K562 (cell line): ENCODE results near the gene MYRFL. TPM values are rescaled to one million over a fixed set of nuclear protein-coding genes. Genes with fewer than 3 reads are reported as not detected.

Experiments used
- ATAC-seq: fragments of 200-7000 bp; cut with Tn5 transposase; 3 replicates; pipeline ENCODE4 v1.9.1; 2020; ENCODE audit warnings: moderate library complexity
- BruUV-seq: library from RNA; stranded (reverse); fragments of 400-500 nt; replicated peaks from 2 replicates; lab custom pipeline; 2021; lab: Mats Ljungman, UMichigan
- CTCF ChIA-PET: fragments of 300-600 bp; formaldehyde crosslinking; extraction: SDS; loops from one replicate; lab custom pipeline; 2021; ENCODE audit warnings: low intra/inter-chr PET ratio; lab: Yijun Ruan, JAX
- POLR2A ChIA-PET: fragments of 300-600, 350-650 bp; sonication (Branson Sonifier 250); formaldehyde crosslinking; extraction: SDS; loops from one replicate; lab custom pipeline; 2021; ENCODE audit warnings: antibody characterized with exemption, inconsistent platforms; lab: Yijun Ruan, JAX
- DNase-seq, 4 experiments: peaks; one replicate each; pipeline versions ENCODE4 v3.0.0 to v3.0.0-alpha.2; 2011 to 2018; ENCODE audit warnings: low spot score in 3 of 4, mixed read lengths in 3 of 4; ENCODE audit errors: extremely low read depth in 1 of 4
- FAIRE-seq: peaks from 2 replicates; lab custom pipeline; 2011; peaks lifted over from hg19 to GRCh38; lab: Jason Lieb, UNC
- H2AFZ ChIP-seq: 2 replicates; pipeline ENCODE4 v1.6.0; 2011; ENCODE audit warnings: low read depth, low read length, control low read depth, inconsistent platforms
- H3K27ac ChIP-seq: fragments of 200-600 bp; 3 replicates; pipeline ENCODE4 v1.8.0; 2011; ENCODE audit warnings: low read depth, mild to moderate bottlenecking, control low read depth, inconsistent platforms, low read length, moderate library complexity, mixed read lengths; ENCODE audit errors: extremely low read depth
- H3K27me3 ChIP-seq, 2 experiments: fragments of 300-600 bp in 1 of 2; 2 replicates in 1 of 2; 3 replicates in 1 of 2; pipeline versions ENCODE4 v1.6.0 to v1.8.0; 2011; ENCODE audit warnings: inconsistent platforms in 2 of 2, low read length in 2 of 2, mild to moderate bottlenecking in 1 of 2, mixed read lengths in 1 of 2, moderate library complexity in 1 of 2; ENCODE audit not compliant: control insufficient read depth in 2 of 2, insufficient read depth in 2 of 2
- H3K36me3 ChIP-seq: fragments of 300-600 bp; 3 replicates; pipeline ENCODE4 v1.8.0; 2011; ENCODE audit warnings: mild to moderate bottlenecking, low read length, inconsistent platforms; ENCODE audit not compliant: control insufficient read depth, insufficient read depth
- H3K4me1 ChIP-seq, 2 experiments: fragments of 200-600 bp in 1 of 2; replicated peaks in 1 of 2; 2 replicates in 1 of 2; 3 replicates in 1 of 2; pipeline versions ENCODE4 v1.5.1 to v1.8.0; 2011; ENCODE audit warnings: inconsistent platforms in 2 of 2, low read length in 2 of 2, mild to moderate bottlenecking in 1 of 2, mixed read lengths in 1 of 2, moderate library complexity in 1 of 2; ENCODE audit not compliant: control insufficient read depth in 2 of 2, insufficient read depth in 2 of 2
- H3K4me2 ChIP-seq: 2 replicates; pipeline ENCODE4 v1.6.1; 2011; ENCODE audit warnings: low read length, control low read depth, inconsistent platforms, mixed read lengths; ENCODE audit not compliant: insufficient read depth
- H3K4me3 ChIP-seq: fragments of 200-600 bp; sonication (generic), shearing (Covaris generic); 2 replicates; pipeline ENCODE4 v1.5.1; 2016; ENCODE audit warnings: control low read depth, inconsistent platforms
- H3K79me2 ChIP-seq: fragments of 200-600 bp; 3 replicates; pipeline ENCODE4 v1.8.0; 2011; ENCODE audit warnings: low read length, inconsistent platforms; ENCODE audit not compliant: control insufficient read depth, insufficient read depth
- H3K9ac ChIP-seq, 2 experiments: 2 replicates each; pipeline versions ENCODE4 v1.6.0 to v1.6.1; 2011; ENCODE audit warnings: low read depth in 2 of 2, low read length in 2 of 2, control low read depth in 1 of 2, inconsistent platforms in 1 of 2, mild to moderate bottlenecking in 1 of 2, mixed read lengths in 1 of 2; ENCODE audit not compliant: insufficient read depth in 1 of 2
- H3K9me1 ChIP-seq: one replicate; pipeline ENCODE4 v1.6.0; 2011; ENCODE audit warnings: inconsistent platforms, mild to moderate bottlenecking, low read length, moderate library complexity; ENCODE audit not compliant: control insufficient read depth, insufficient read depth
- H3K9me3 ChIP-seq: replicated peaks from 2 replicates; pipeline ENCODE4 v1.5.1; 2011; ENCODE audit warnings: low read depth, low read length, inconsistent platforms; ENCODE audit not compliant: control insufficient read depth, insufficient read depth
- H4K20me1 ChIP-seq: replicated peaks from 2 replicates; pipeline ENCODE4 v1.6.1; 2011; ENCODE audit warnings: low read length, inconsistent platforms, mixed read lengths; ENCODE audit not compliant: control insufficient read depth, insufficient read depth
- CBX3 ChIP-seq, 2 experiments: IDR thresholded peaks; 1 replicate in 1 of 2; 2 replicates in 1 of 2; pipeline ENCODE4 v1.6.1; 2012; ENCODE audit warnings: inconsistent platforms in 2 of 2, low read length in 2 of 2, borderline replicate concordance in 1 of 2, control low read depth in 1 of 2
- ERF ChIP-seq: fragments of 450-650 bp; formaldehyde crosslinking; IDR thresholded peaks from 2 replicates; pipeline ENCODE4 v1.4.0; 2020; ENCODE audit warnings: mild to moderate bottlenecking, mixed read lengths
- FOXM1 ChIP-seq, 2 experiments: fragments of 450-650 bp in 1 of 2; sonication (generic) in 1 of 2; formaldehyde crosslinking in 1 of 2; IDR thresholded peaks; 2 replicates each; pipeline versions ENCODE4 v1.6.1 to v1.9.0; 2017 to 2022; ENCODE audit warnings: low read depth in 2 of 2, mild to moderate bottlenecking in 2 of 2, missing genetic modification reagents in 1 of 2, moderate library complexity in 1 of 2
- MTA2 ChIP-seq: fragments of 450-650 bp; IDR thresholded peaks from 2 replicates; pipeline ENCODE4 v1.6.1; 2016; ENCODE audit warnings: low read depth
- MTF1 ChIP-seq: fragments of 250-450 bp; sonication (Bioruptor Pico); IDR thresholded peaks from 2 replicates; pipeline ENCODE4 v1.9.0; 2021; ENCODE audit warnings: moderate library complexity, mild to moderate bottlenecking, inconsistent platforms, borderline replicate concordance
- NFXL1 ChIP-seq: fragments of 450-650 bp; formaldehyde crosslinking; IDR thresholded peaks from 2 replicates; pipeline ENCODE4 v1.4.0; 2021; ENCODE audit warnings: mild to moderate bottlenecking
- ZNF133 ChIP-seq: fragments of 250-450 bp; sonication (Bioruptor Pico); IDR thresholded peaks from 2 replicates; pipeline ENCODE4 v1.4.0; 2020; ENCODE audit warnings: mild to moderate bottlenecking
- ZNF324 ChIP-seq: fragments of 250-450 bp; sonication (Bioruptor Pico); IDR thresholded peaks from 2 replicates; pipeline ENCODE4 v1.4.0; 2020; ENCODE audit warnings: mild to moderate bottlenecking
- ZNF695 ChIP-seq: fragments of 450-650 bp; formaldehyde crosslinking; IDR thresholded peaks from 2 replicates; pipeline ENCODE4 v1.4.0; 2020; ENCODE audit warnings: mild to moderate bottlenecking, moderate library complexity
- WGBS: fragments of 100-300 bp; shearing (Covaris generic); methylation state at CpG from one replicate; pipeline ENCODE4 v1.1.6; 2016; ENCODE audit warnings: low coverage, mixed read lengths; ENCODE audit not compliant: insufficient coverage; ENCODE audit errors: missing lambda C conversion rate; 5-methylcytosine and 5-hydroxymethylcytosine counted together
- in situ Hi-C: fragments of 300-500 bp; cut with MboI; formaldehyde crosslinking; loops from 4 replicates; pipeline ENCODE4 v1.15.0; 2018; ENCODE audit warnings: inconsistent platforms, mixed read lengths
- intact Hi-C: fragments of 100-400 bp; cut with micrococcal nuclease; formaldehyde crosslinking; loops from 2 replicates; pipeline ENCODE4 v1.14.2; 2022
- polyA plus RNA-seq, 8 experiments: library from polyadenylated mRNA; depleted of rRNA in 4 of 8; stranded (reverse) in 5 of 8; unstranded in 3 of 8; fragments of >200 nt; fragmentation: Nextera tagmentation in 2 of 8; fragmentation: Illumina TruSeq in 1 of 8; extraction: Ambion mirVana in 2 of 8; extraction: Trizol in 1 of 8; gene quantifications; 2 replicates each; pipeline versions ENCODE4 v1.2.1 to v1.2.3, GENCODE V29; 2011 to 2014; ENCODE audit warnings: inconsistent platforms in 1 of 8, missing spikeins in 1 of 8
- total RNA-seq, 7 experiments: library from RNA; depleted of rRNA in 6 of 7; stranded (reverse); fragments of >200 nt in 6 of 7; fragmentation: Illumina TruSeq in 2 of 7; extraction: Trizol in 2 of 7; gene quantifications; 2 replicates each; pipeline versions ENCODE4 v1.2.1 to v1.2.3, GENCODE V29; 2011 to 2021; ENCODE audit warnings: low replicate concordance in 1 of 7
- TF ChIP-seq, protein P1 (sequence below): IDR thresholded peaks from 2 replicates; pipeline ENCODE4 v1.6.1; 2016; ENCODE audit warnings: missing genetic modification characterization, missing compliant biosample characterization

MYRFL gene
- total and polyA plus RNA-seq, 9 of the 15 experiments (the other 6 are each of a cell fraction or from before 2014, with no cell fraction given) = not detected

DNA sequence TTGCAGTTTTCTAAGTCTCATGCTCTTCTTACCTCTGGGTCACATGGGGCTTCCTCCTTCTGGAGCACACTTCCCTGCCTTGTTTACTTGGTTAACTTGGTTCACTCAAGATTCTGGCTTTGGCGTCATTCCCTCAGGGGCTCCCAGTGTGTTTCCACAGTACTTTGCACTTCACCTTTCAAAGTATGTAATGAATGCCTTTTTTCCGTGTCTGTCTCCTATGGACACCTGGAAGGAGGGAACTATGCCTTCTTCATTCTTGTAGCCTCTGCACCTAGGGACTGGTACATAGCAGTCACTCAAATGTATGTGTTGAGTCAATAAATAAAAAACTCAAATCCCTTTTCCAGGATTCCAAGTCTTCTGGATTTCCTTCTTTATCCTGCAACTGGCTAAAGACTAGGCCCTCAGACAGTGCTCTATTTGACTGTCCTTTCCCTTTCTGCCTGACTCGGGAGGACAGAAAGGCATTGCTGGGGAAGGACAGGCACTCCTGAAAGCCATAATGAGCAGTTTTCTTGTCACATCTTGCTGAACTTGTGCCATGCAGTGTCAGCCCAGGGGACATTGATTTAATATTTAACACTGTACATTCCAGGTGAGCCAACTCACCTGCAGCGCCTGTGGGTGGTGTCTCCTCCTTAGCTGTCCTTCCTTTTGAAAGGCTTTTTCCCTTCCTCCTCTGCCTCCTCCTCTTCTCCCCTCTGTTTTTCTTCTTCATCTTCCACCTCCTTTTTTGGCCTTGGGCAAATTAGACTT, 12.8 kb downstream of the MYRFL start (continued):
- TF ChIP-seq NFXL1 (CRISPR knock-in tag) = no peak
- no peak for TF ChIP-seq ERF (CRISPR knock-in tag)
- no peak for TF ChIP-seq CBX3 (IDR thresholded peaks at IDR 0.05; ENCODE audit: borderline replicate concordance in 1 of 2, low read length in 2 of 2)
- TF ChIP-seq FOXM1 (IDR thresholded peaks at IDR 0.05; ENCODE audit: low read depth) = no peak
- no peak for TF ChIP-seq FOXM1 (CRISPR knock-in tag; IDR thresholded peaks at IDR 0.05; ENCODE audit: low read depth)
- no peak for TF ChIP-seq ZNF695 (CRISPR knock-in tag)
- TF ChIP-seq MTA2 = no peak
- TF ChIP-seq, all 486 proteins: peak for 0

DNA sequence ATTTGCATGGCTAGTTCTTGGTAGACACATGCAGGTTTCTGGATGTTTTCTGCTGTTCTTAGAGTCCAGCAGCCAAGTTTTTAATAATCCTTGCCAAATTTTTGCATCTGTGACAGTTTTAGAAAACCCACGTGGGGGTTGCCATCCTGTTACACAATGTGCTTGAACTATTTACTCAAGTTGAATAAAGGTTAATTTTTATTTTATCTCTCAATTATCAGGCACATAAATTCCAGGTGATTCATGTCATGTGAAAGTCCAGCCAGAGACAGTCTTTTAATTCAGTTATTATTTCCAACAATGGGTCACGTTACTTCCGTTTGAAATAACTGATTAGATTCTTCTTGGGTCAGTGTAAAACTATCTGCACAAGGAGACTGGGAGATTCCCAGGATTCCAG, 15.7 kb downstream of the MYRFL start:
- WGBS = 5% methylated on average over 3 of the region's 3 CpGs
- Histone ChIP-seq H3K79me2 (no peaks in the 10 kb centered on the region), H3K27ac (no peak overlapping the region), H2AFZ (no peak overlapping the region), H3K36me3 (no peaks in the 10 kb centered on the region), H3K9ac (no peak overlapping the region), H3K9me1 (no peaks in the 10 kb centered on the region), H3K4me3 (no peak overlapping the region), H4K20me1 (no peaks in the 10 kb centered on the region), H3K4me2 (no peak overlapping the region), H3K4me1 (no peaks in the 10 kb centered on the region; a peak in 1 of 5 replicates), H3K27me3 (peaks cover 6 to 7% of the 10 kb centered on the region in 2 experiments; a peak in 4 of 5 replicates), H3K9me3 (no peaks in the 10 kb centered on the region)
- BruUV-seq = no TSS peak
- FAIRE-seq (no peak), DNase-seq (no peak), ATAC-seq (no peak)
- intact Hi-C loops = no loop called here
- in situ Hi-C loops = no loop called here
- ChIA-PET POLR2A (no interaction called here), CTCF (no interaction called here)
- TF ChIP-seq MTF1 (CRISPR knock-in tag) = no peak
- TF ChIP-seq ZNF133 (CRISPR knock-in tag) = no peak
- no peak for TF ChIP-seq ZNF324
- TF ChIP-seq, protein P1, sequence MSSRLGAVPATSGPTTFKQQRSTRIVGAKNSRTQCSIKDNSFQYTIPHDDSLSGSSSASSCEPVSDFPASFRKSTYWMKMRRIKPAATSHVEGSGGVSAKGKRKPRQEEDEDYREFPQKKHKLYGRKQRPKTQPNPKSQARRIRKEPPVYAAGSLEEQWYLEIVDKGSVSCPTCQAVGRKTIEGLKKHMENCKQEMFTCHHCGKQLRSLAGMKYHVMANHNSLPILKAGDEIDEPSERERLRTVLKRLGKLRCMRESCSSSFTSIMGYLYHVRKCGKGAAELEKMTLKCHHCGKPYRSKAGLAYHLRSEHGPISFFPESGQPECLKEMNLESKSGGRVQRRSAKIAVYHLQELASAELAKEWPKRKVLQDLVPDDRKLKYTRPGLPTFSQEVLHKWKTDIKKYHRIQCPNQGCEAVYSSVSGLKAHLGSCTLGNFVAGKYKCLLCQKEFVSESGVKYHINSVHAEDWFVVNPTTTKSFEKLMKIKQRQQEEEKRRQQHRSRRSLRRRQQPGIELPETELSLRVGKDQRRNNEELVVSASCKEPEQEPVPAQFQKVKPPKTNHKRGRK (tag) = no peak
